ENCODE measurements around the gene CEBPB.
A peak's percentile ranks its signal among the peaks of the same experiment; 100 is the strongest.
"Not testable (repeated sequence)": the region's sequence is repeated elsewhere in the genome, so short reads cannot be mapped to it uniquely, and the experiment has no call there.

CEBPB gene

DNA sequence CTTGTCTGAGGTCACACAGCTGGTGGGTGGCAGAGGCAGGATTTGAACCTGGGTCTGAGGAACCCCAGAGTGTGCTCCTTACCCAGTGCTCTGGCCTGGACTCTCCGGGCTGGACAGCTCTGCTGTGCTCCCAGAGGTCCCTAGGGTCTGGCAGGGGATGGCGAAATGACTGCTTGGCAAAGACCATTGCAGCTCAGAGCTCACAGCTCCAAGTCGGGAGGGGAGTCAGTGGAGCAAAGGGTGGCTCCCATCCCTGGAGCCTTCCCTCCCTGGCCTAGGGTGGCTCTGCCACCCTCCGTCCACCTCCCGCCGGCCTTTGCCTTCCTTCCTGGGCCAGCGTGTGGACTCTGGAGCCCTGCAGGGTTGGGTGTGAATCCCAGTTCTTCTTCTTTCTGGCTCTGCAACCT lies 17.5 kb downstream of the CEBPB start:
- TF ChIP-seq, protein P1, sequence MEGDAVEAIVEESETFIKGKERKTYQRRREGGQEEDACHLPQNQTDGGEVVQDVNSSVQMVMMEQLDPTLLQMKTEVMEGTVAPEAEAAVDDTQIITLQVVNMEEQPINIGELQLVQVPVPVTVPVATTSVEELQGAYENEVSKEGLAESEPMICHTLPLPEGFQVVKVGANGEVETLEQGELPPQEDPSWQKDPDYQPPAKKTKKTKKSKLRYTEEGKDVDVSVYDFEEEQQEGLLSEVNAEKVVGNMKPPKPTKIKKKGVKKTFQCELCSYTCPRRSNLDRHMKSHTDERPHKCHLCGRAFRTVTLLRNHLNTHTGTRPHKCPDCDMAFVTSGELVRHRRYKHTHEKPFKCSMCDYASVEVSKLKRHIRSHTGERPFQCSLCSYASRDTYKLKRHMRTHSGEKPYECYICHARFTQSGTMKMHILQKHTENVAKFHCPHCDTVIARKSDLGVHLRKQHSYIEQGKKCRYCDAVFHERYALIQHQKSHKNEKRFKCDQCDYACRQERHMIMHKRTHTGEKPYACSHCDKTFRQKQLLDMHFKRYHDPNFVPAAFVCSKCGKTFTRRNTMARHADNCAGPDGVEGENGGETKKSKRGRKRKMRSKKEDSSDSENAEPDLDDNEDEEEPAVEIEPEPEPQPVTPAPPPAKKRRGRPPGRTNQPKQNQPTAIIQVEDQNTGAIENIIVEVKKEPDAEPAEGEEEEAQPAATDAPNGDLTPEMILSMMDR (IDR thresholded peaks at IDR 0.05), result no peak
- no peaks in the 10 kb centered on the region for H3K27me3 ChIP-seq
- H3K27ac ChIP-seq, result no peak overlapping the region
- H3K4me3 ChIP-seq, result no peak overlapping the region
- no peaks in the 10 kb centered on the region for H3K4me1 ChIP-seq
- no peaks in the 10 kb centered on the region for H3K36me3 ChIP-seq
- DNase-seq, result no peak
- H3K9me3 ChIP-seq, result no peaks in the 10 kb centered on the region
- intact Hi-C loops (cut with DNase I; ENCODE audit: low total_unique reads), result no loop called here

DNA sequence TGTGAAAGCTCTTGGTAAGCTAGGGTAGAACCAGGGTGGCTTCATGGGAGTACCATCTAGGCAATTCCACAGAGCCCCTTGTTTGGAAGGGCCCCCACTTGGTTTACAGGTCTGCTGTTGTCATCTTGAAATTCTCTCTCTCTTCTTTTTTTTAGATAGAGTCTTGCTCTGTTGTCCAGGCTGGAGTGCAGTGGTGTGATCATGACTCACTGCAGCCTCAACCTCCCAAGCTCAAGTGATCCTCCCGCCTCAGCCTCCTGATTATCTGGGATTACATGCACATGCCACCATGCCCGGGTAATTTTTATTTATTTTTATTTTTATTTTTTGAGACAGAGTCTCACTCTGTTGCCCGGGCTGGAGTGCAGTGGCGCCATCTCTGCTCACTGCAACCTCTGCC lies 18.2 kb downstream of the CEBPB start:
- H3K27me3 ChIP-seq; H3K27ac ChIP-seq; H3K36me3 ChIP-seq; H3K4me1 ChIP-seq; intact Hi-C loops (cut with DNase I; ENCODE audit: low total_unique reads); H3K9me3 ChIP-seq; DNase-seq; H3K4me3 ChIP-seq: not testable (repeated sequence)

DNA sequence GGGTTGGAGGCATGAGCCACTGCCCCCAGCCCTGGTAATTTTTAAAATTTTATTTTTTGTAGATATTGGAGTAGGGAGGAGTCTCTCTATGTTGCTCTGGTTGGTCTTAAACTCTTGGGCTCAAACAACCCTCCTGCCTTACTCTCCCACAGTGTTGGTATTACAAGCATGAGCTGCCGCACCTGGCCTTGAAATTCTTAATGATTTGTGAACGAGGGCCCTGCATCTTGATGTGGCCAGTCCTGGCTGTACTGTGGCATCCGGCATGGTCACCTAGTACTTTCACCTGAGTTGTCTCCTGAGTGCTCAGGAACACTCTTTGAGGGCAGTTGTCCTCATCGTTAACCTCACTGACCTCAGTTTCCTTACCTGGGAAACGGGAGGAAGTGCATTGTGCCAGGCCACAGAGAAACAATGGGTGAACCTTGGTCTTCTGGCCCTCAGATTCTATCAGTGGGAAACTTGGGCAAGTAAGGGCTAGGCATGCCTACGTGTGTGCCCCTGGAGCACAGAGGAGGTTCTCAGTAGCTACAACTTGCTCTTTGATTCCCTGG lies 19.5 kb downstream of the CEBPB start:
- Histone ChIP-seq H3K36me3 (no peaks in the 10 kb centered on the region), H3K27me3 (no peaks in the 10 kb centered on the region), H3K9me3 (no peaks in the 10 kb centered on the region), H3K4me1 (no peaks in the 10 kb centered on the region), H3K4me3 (no peak overlapping the region), H3K27ac (no peak overlapping the region)
- no peak for DNase-seq
- intact Hi-C loops (cut with DNase I; ENCODE audit: low total_unique reads), result no loop called here
- TF ChIP-seq, protein P1 (IDR thresholded peaks at IDR 0.05), result no peak

DNA sequence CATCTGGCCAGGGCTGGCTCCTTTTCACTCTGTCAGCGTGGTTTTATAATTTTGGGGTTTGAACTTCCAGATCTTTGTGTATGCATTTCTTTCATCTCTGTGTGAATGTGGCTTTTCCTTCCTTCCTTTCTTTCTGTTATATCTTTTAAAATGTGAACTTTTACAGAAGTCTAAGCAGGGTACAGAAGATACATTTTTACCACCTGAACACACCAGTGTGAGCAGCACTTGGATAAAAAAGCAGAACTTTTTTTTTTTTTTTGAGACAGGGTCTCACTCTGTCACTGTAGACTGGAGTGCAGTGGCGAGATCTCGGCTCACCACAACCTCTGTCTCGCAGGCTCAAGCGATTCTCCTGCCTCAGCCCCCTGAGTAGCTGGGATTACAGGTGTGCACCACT lies 20.5 kb downstream of the CEBPB start:
- H3K27me3 ChIP-seq, result no peaks in the 10 kb centered on the region
- no peaks in the 10 kb centered on the region for H3K4me1 ChIP-seq
- H3K36me3 ChIP-seq, result no peaks in the 10 kb centered on the region
- intact Hi-C loops (cut with DNase I; ENCODE audit: low total_unique reads), result no loop called here
- DNase-seq, result no peak
- TF ChIP-seq, protein P1 (IDR thresholded peaks at IDR 0.05), result no peak
- no peaks in the 10 kb centered on the region for H3K9me3 ChIP-seq
- no peak overlapping the region for H3K27ac ChIP-seq
- H3K4me3 ChIP-seq, result no peak overlapping the region

DNA sequence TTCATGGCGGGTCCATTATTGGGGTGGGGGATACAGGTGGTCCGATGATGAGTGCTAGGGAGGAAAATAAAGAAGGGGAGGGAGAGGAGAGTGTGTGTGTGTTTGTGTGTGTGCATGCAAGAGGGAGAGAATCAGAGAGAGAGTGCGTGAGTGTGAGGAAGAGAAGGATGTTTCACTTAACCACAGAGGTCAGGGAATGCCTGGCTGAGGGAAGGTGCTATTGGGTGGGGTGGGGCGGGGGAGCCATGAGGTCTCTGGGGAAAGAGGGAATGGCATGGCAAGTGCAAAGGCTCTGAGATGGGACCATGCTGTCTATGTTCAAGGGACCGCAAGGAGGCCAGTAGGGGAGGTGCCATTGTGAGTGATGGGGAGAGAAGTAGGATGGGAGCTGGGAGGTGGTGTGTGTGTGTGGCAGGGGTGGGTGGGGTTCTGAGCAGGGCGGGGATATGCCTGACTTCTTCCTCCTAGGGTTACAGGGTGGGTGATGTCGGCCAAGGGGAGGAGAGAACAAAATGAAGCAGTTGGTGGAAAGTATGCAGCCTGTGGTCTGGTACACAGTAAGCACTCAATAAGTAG lies 23.0 kb downstream of the CEBPB start:
- DNase-seq, result peak in 1 of 2 donors; percentile 53
- no peak overlapping the region for H3K27ac ChIP-seq
- no peak overlapping the region for H3K4me3 ChIP-seq
- no peaks in the 10 kb centered on the region for H3K36me3 ChIP-seq
- peaks cover 0 to 4% (median 0%) of the 10 kb centered on the region in 4 donors for H3K4me1 ChIP-seq
- intact Hi-C loops (cut with DNase I; ENCODE audit: low total_unique reads), result no loop called here
- TF ChIP-seq, protein P1 (IDR thresholded peaks at IDR 0.05), result no peak
- H3K9me3 ChIP-seq, result no peaks in the 10 kb centered on the region
- H3K27me3 ChIP-seq, result no peaks in the 10 kb centered on the region

DNA sequence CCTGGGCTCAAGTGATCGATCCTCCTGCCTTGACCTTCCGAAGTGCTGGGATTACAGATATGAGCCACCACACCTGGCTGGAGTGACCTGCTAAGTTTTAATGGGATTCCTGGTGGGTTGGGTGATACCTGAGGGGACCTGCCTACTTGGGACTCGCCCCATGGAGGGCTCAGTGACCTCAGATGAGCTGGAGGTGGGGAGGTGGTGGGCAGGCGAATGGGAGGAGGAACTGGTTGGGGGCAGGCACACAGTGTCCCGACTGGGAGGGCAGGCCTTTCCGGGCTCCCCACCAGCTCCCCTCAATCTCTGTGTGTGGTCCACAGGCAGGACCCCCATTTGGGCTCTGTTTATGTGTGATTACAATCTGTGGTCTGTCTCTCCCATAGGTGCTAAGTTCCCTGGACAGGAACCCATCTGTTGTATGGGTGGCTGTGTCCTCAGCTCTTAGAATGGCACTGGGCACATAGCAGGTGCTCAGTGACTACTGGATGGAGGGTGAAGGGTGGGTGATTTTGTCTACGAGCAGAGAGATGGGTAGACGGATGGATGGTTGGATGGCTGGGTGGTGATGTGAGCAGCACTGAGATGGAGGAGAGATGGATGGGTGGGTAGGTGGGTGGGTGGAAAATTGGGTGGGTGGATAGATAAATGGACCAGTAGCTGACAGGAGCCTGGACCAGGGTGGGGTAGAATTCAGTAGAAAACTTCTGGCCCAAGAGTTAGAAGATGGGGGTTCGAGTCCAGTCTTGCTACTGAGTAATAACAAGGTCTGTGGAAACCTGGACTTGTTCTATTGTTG lies 23.8 kb downstream of the CEBPB start:
- H3K4me3 ChIP-seq, result no peak overlapping the region
- intact Hi-C loops (cut with DNase I; ENCODE audit: low total_unique reads), result no loop called here
- peaks cover 0 to 12% (median 5%) of the 10 kb centered on the region in 4 donors for H3K4me1 ChIP-seq
- H3K9me3 ChIP-seq, result no peaks in the 10 kb centered on the region
- TF ChIP-seq, protein P1 (IDR thresholded peaks at IDR 0.05), result no peak
- DNase-seq, result peak in 1 of 2 donors; percentile 50
- no peak overlapping the region for H3K27ac ChIP-seq
- H3K27me3 ChIP-seq, result no peaks in the 10 kb centered on the region
- no peaks in the 10 kb centered on the region for H3K36me3 ChIP-seq

Measured in tibial artery (tissue), 4 donors.